NCI-H2107 treated with DMSO at 0.1 percent for 48 hours (cell line): ENCODE data around the gene WDR1.
"Not testable (repeated sequence)": the region's sequence is repeated elsewhere in the genome, so short reads cannot be mapped to it uniquely, and the experiment has no call there.

ENCODE experiments used
- DNase-seq: peaks from one replicate; lab custom pipeline; 2025; ENCODE audit not compliant: unreplicated experiment; lab: John Stamatoyannopoulos, UW

Gene WDR1

DNA sequence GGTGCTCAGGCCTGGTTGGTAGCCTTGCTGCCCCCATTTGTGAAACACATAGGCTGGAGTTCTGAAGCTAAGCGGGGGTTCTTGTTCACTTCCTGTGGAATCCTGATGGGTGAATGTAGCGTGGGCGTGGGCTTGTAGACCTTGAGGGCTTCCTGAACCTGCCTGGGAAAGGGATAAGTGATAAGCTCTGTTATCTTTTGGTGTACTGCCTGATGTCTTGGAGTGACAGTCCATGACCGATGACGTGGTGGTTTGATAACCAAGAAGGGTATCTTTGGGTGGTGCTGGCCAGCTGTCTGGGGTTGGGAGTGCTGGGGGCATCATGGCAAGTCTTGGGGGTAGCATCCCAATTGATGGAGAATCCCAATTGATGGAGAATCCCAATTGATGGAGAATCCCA, 17.5 kb upstream of the WDR1 start:
- DNase-seq, result no peak

DNA sequence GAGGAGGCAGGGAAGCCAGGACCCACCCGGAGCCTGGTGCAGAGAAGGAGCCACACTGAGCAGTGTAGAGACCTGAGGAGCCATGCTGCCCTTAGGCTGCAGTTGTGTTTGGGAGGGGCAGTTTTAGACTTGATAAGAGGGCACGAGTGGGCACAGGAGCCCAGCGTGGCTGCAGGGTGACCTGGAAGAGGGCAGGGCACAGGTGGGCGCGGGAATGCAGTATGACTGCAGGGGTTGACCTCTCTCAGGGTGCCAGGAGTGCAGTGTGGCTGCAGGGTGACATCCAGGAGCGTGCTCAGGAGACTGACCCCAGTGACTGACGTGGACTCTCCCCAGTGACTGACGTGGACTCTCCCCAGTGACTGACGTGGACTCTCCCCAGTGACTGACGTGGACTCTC, 14.6 kb upstream of the WDR1 start:
- no peak for DNase-seq

DNA sequence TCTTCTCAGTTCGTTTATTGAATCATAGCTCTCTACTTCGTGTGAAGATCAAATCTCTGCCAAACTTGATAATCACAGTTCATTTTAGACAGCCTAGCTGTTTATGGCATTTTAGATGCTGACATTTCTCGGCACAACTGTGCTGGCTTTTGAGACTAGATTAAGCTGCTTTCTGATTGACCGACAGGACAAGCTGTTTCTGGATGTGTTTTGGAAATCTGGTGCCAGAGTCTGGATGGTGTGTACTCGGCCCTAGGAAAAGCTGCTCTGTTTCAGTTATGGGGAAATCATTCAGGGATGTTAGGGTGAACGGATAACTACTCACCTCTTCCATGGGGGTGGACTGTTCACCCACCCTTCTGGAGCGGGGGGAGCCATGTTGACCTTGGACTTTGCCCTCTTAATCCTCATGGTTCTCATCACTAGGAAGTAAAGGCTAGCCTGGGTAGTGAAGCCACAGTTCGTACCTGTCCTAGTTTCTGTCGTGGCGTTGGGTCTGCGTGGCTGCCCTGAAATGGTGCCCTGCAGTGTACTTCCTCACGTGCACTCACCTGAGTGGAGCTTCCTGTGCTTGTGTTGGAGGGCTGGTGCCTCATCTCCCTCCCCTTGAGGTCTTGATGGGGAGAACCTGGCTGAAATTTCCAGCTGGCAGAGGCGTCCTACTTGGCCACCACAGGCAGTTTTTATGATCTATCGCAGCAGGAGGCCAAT, 13.7 kb upstream of the WDR1 start:
- no peak for DNase-seq

- DNase-seq, result no peak
Measured at GRCh38 chr4:10129196-10130177, 12.9 kb upstream of the WDR1 start.

- no peak for DNase-seq
Measured at GRCh38 chr4:10128761-10129160, 12.2 kb upstream of the WDR1 start.

GRCh38 chr4:10127531-10127930, 10.9 kb upstream of the WDR1 start:
- not testable (repeated sequence) for DNase-seq

DNA sequence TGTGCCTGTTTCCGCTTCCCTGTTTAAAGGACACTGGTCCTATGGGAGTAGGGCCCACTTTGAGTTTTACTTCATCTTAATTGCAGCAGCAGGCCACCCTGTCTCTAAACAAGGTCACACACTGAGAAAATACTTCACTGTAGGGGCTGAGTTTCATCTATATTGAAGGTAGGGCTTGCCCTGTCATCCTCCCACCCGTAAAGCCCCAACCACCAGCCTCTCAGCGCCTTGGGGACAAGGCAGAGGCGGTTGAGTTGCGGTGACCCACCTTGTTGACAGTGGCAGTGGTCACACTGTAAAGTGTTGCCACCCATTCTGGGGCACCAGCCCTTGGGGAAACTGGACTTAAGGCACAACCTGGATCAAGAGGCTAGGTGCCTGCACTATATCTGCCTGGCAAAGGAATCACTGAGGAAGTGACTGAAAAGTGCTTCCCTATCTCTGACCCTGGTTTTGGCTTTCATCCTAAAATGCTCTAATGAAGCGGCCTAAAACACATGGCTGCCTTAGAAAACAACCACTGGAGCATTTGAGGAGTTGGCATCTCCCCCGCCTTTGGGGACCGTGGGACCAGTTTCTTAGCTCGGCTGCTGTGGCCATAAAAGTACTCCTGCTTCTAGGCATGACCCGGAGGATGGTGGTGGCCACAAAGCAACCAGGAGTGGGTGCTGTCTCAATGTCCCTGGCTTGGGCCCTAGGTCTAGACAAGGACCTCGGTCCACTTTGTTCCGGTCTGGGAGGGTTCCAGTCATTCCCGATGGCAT, 7.8 kb upstream of the WDR1 start:
- DNase-seq, result no peak

DNA sequence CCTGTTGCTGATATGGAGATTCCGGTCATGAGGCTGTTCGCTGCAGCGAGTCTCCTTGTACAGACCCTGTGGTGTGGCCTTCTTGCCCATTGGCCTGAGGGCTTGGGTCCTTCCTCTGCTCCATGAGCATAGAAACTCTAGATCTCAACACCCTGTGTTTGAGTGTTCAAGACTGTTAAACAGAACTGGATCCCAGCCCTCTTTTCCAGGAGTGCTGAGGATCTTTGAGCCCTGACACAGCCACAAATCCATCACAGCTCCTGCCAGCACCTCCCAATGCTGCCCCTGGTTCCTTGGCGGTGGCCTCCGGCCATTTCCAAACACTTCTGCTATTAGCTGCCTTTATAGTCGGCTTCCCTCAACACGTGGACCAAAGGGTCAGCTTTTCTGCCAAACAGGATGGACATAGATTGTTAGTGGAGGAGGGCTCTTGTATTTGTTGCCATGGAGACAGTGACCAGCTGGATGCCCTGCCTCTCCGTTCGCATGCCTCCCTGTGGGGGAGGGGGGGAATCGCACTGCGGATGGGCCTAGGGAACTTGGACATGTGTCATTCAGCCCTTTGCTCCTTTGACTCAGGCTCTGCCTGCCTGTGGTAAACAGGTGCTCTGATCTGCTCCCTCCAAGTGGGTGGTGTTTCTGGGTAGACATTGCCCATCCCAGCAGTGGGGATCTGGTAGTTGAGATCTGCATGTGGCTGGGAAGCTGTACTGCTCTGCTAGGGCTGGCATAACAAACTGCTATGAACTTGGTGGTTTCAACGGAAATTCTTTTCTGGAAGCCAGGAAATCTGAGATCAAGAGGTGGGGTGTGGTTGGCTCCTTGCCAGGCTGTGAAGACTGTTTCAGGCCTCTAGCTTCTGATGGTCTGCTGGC, 6.9 kb upstream of the WDR1 start:
- no peak for DNase-seq

DNA sequence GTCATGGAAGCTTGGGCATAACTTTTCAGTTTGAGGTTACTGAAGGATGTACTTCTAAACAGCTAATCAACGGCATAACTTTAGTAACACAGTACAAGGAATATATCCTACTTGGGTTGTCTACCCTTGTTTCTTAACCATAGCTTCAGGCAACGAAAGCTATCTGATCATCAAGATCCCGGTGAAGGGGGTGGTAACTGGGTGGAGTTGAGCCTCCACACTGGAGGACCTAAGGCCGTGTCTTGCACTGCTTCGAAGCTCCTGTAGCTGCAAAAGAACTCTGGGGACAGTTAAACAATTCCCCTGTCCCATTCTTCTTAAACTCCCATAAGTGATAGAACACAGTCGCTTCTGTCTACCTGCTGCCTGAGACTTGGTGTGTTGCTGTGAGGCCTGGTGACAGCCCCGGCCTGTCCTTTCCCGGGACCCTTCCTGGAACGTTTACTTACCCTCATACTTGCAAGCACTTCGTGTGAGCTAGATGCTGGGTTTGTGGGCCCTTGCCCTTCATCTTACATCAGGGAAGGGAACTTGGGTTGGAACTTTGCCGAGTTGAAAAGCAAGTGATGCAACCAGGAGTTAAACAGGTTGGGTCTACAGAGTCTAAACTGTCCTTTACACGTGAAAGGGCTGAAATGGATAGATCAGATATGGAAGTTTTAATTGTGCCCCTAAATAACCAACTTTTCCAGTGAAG, 5.8 kb upstream of the WDR1 start:
- no peak for DNase-seq

DNA sequence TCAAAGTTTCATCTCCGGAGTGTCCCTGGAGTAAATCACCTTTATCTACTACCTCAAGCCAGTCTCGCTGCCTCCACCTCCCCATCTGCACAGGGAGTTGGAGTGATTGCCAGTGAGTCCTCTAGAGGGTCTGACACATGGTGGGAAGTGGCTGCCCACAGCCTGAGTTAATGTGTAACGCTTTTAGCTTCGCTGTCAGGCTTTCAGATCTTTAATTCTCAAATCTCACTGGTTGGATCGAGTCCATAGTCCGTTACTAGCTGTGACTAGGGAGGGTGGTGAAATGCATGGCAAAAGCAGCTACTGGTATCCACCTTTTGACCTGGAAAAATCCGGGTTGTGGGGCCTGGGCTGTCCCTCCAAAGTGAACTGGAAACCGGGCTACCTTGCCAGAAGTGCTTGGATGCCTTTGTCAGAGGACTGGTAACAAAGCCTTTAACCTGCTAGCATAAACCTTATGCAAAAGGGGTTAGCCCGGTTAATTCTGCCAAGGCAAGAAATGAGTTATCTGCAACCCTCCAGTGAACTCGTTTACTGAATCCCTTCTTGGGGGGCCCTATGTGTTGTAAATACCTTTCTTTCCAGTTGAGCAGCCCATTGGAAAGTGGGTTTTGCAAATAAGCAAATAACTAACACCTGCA, 5.1 kb upstream of the WDR1 start:
- no peak for DNase-seq

GRCh38 chr4:10120943-10121567, 4.5 kb upstream of the WDR1 start:
- DNase-seq, result peak; percentile 37

- no peak for DNase-seq
Measured at GRCh38 chr4:10119773-10120172, 3.2 kb upstream of the WDR1 start.

- DNase-seq, result no peak
Measured at GRCh38 chr4:10119278-10119677, 2.7 kb upstream of the WDR1 start.

GRCh38 chr4:10118048-10119004, 1.7 kb upstream of the WDR1 start:
- DNase-seq, result no peak

- no peak for DNase-seq
Measured at GRCh38 chr4:10117359-10118047, 904 bp upstream of the WDR1 start.

- DNase-seq, result no peak
Measured at GRCh38 chr4:10115797-10116568, 616 bp downstream of the WDR1 start.
